ENCODE data around the gene SLC39A9.

GRCh38 chr14:69493791-69494190 is 95.3 kb downstream of the SLC39A9 start:
- TF ChIP-seq CTCF (IDR thresholded peaks at IDR 0.05) (no peak), REST (IDR thresholded peaks at IDR 0.05; ENCODE audit: insufficient read depth in 1 of 2, low read depth in 2 of 2, low read length in 1 of 2) (no peak), SIN3A (IDR thresholded peaks at IDR 0.05; ENCODE audit: borderline replicate concordance, insufficient read depth, low read depth, low read length) (no peak)

Measured in Panc1 (cell line).